Sciatic nerve (tissue), 2 donors: ENCODE measurements around the gene NFKBIA. TPM values are rescaled to one million over a fixed set of nuclear protein-coding genes. Genes with fewer than 3 reads are reported as not detected.
A peak's percentile ranks its signal among the peaks of the same experiment; 100 is the strongest.
"Not testable (repeated sequence)": the region's sequence is repeated elsewhere in the genome, so short reads cannot be mapped to it uniquely, and the experiment has no call there.

Experiments used
- ATAC-seq: fragments of 200-7000 bp; cut with Tn5 transposase; one replicate; pipeline ENCODE4 v1.9.1; 2020; ENCODE audit warnings: mild to moderate bottlenecking, moderate library complexity
- DNase-seq: peaks from one replicate; pipeline ENCODE4 v3.0.0-alpha.2; 2020; ENCODE audit warnings: low spot score
- intact Hi-C: fragments of 100-400 bp; cut with DNase I; formaldehyde crosslinking; loops from one replicate; pipeline ENCODE4 v1.14.2; 2022
- total RNA-seq: library from RNA; stranded (reverse); fragmentation: NEBNext Ultra II Directional; extraction: Animal tissue kit (Norgen Biotek cat#: 25700); gene quantifications from one replicate; pipeline ENCODE4 v1.2.1, GENCODE V29; 2021
- donor health status: DM: no; HTN: no; CAD: no.
- donor health status: DM: no; HTN: no; CAD: no.

The NFKBIA gene
- total RNA-seq, 1 donor from 2014 or later = 177 TPM

DNA sequence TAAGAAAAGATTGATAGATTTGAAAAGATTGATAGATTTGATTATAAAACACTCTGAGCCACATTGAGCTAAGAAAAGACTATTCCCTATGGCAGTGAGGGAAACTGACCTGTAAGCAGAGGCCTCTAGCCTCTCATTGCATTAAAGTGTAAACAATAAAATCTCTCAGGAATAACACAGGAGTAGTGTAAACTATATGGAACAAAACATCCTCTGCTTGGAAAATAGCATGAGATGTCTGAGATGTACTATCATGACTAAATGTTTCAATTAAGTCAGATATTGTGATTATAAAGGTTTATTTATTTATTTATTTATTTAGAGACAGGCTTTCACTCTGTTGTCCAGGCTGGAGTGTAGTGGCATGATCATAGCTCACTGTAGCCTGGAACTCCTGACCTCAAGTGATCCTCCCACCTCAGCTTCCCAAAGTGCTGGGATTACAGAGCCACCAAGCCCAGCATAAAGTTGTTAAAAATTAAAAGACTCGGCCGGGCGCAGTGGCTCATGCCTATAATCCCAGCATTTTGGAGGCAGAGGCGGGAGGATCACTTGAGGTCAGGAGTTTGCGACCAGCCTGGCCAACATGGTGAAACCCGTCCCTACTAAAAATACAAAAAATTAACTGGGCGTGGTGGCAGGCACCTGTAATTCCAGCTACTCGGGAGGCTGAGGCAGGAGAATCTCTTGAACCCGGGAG is 25.2 kb downstream of the NFKBIA start:
- ATAC-seq, intact Hi-C loops, DNase-seq: not testable (repeated sequence)

- ATAC-seq (peak; percentile 78), DNase-seq (no peak)
Observed at GRCh38 chr14:35378425-35379233, 25.9 kb downstream of the NFKBIA start.

DNA sequence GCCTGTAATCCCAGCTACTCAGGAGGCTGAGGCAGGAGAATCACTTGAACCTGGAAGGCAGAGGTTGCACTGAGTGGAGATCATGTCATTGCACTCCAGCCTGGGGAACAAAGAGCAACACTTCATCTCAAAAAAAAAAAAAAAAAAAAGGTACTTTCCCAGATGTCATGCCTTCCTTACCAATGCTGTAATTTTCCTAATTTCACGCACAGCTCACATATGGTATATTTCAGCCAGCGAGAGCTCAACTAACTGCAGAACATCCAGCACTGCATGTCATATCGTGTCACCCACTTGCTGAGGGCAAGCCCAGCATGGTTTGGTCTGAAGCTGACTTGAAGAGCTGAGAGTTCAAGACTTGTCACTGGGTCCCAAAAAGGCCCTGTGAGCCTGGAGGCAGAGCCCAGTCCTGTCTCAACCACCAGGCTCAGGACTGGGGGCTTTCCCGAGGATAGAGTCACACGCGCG is 29.0 kb downstream of the NFKBIA start:
- intact Hi-C loops = no loop called here
- ATAC-seq (no peak), DNase-seq (no peak)

More at GRCh38 chr14:35378425-35379233, 25.9 kb downstream of the NFKBIA start:
- intact Hi-C loops = no loop called here

- ATAC-seq (peak; percentile 78), DNase-seq (no peak)
- intact Hi-C loops = no loop called here
Observed at GRCh38 chr14:35374263-35374712, 30.3 kb downstream of the NFKBIA start.

- ATAC-seq, DNase-seq, intact Hi-C loops: not testable (repeated sequence)
Observed at GRCh38 chr14:35373208-35373607, 31.3 kb downstream of the NFKBIA start.

- DNase-seq (no peak), ATAC-seq (no peak)
- intact Hi-C loops = no loop called here
Observed at GRCh38 chr14:35370969-35371368, 33.6 kb downstream of the NFKBIA start.

GRCh38 chr14:35369701-35370191 is 34.8 kb downstream of the NFKBIA start:
- intact Hi-C loops = no loop called here
- DNase-seq (no peak), ATAC-seq (no peak)

- peak; percentile 23 for ATAC-seq
- intact Hi-C loops = no loop called here
- no peak for DNase-seq
Observed at GRCh38 chr14:35368583-35369392, 35.8 kb downstream of the NFKBIA start.

DNA sequence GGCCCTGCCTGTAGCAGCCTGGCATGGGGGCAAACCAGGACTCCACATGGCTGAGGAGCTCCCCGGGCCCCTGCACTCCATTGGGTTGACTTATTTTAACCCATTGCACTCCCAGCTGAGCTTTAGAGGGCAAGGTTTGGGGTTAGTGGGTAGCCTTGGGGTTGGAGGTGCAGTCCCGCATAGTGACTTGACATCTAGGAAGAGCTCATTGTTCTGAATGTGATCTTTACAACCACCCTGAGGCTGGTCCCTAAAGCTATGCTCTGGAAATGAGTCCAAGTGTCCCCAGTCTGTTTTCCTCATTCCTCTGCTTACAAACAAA is 36.4 kb downstream of the NFKBIA start:
- ATAC-seq (no peak), DNase-seq (no peak)
- intact Hi-C loops = no loop called here

DNA sequence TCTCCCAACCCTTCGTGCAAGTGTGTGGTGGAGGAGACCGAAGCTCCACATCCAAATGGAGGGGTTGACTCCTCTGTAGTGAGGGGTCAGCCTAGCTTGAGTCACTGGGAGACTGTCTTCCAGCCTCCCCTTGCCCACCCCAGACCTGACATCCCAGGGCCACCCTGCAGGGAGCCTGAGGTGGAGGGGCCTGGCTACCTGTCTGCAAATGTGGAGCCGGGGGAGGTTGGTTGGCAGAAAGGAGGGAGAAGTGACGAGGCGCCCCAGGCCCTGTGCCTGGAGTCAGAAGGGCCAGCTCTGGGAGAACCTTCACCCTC is 37.5 kb downstream of the NFKBIA start:
- DNase-seq = no peak
- no peak for ATAC-seq
- intact Hi-C loops = no loop called here

- no peak for ATAC-seq
- intact Hi-C loops = no loop called here
Observed at GRCh38 chr14:35366521-35366976, 38.0 kb downstream of the NFKBIA start.

GRCh38 chr14:35366056-35366451 is 38.5 kb downstream of the NFKBIA start:
- ATAC-seq = peak; percentile 16
- intact Hi-C loops = no loop called here
- DNase-seq = no peak

More at GRCh38 chr14:35366521-35366976, 38.0 kb downstream of the NFKBIA start:
- no peak for DNase-seq

GRCh38 chr14:35365130-35366055 is 39.2 kb downstream of the NFKBIA start:
- ATAC-seq = peak; percentile 79
- peak; percentile 77 for DNase-seq
- intact Hi-C loops = no loop called here

GRCh38 chr14:35362911-35363374 is 41.6 kb downstream of the NFKBIA start:
- intact Hi-C loops = no loop called here
- DNase-seq (no peak), ATAC-seq (no peak)

GRCh38 chr14:35362450-35362849 is 42.1 kb downstream of the NFKBIA start:
- intact Hi-C loops = no loop called here
- DNase-seq (no peak), ATAC-seq (no peak)

GRCh38 chr14:35361141-35361480 is 43.4 kb downstream of the NFKBIA start:
- ATAC-seq (no peak), DNase-seq (no peak)
- intact Hi-C loops = no loop called here

DNA sequence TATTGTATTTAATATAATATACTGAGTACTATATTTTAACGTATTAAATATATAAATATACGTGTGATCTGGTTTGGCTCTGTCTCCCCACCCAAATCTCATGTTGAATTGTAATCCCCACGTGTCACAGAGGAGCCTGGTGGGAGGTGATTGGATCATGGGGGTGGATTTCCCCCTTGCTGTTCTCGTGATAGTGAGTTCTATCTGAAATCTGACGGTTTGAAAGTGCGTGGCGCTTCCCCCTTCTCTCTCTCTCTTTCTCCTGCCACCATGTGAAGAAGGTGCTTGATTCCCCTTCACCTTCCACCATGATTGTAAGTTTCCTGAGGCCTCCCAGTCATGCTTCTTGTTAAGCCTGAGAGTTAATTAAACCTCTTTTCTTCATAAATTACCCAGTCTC is 44.9 kb downstream of the NFKBIA start:
- DNase-seq = not testable (repeated sequence)

More for the DNA sequence above, 44.9 kb downstream of the NFKBIA start:
- ATAC-seq, intact Hi-C loops: not testable (repeated sequence)
